ENCODE data around the gene TREML1.

The TREML1 gene

GRCh38 chr6:41186031-41186562, 31.9 kb upstream of the TREML1 start:
- Histone ChIP-seq H3K36me3 (ENCODE audit: control insufficient read depth, insufficient read depth, low read length) (no peaks in the 10 kb centered on the region), H3K27me3 (ENCODE audit: control insufficient read depth, insufficient read depth, low read length) (no peaks in the 10 kb centered on the region), H3K27ac (no peak overlapping the region), H2AFZ (no peak overlapping the region), H3K4me1 (no peaks in the 10 kb centered on the region), H3K4me3 (ENCODE audit: low read depth, low read length) (no peak overlapping the region), H3K9me3 (ENCODE audit: control insufficient read depth, low read length) (no peaks in the 10 kb centered on the region), H3K9ac (no peak overlapping the region), H3K4me2 (ENCODE audit: low read length) (no peak overlapping the region), H3K79me2 (no peaks in the 10 kb centered on the region)
- no peak for TF ChIP-seq CTCF (IDR thresholded peaks at IDR 0.05)

- no peaks in the 10 kb centered on the region for H3K79me2 ChIP-seq
- TF ChIP-seq CTCF (IDR thresholded peaks at IDR 0.05) = no peak
- H3K4me1 ChIP-seq = no peaks in the 10 kb centered on the region
- H3K4me2 ChIP-seq (ENCODE audit: low read length) = no peak overlapping the region
- no peak overlapping the region for H3K27ac ChIP-seq
- H2AFZ ChIP-seq = no peak overlapping the region
- H3K27me3 ChIP-seq (ENCODE audit: control insufficient read depth, insufficient read depth, low read length) = no peaks in the 10 kb centered on the region
- H3K9me3 ChIP-seq (ENCODE audit: control insufficient read depth, low read length) = no peaks in the 10 kb centered on the region
- H3K36me3 ChIP-seq (ENCODE audit: control insufficient read depth, insufficient read depth, low read length) = no peaks in the 10 kb centered on the region
- H3K4me3 ChIP-seq (ENCODE audit: low read depth, low read length) = no peak overlapping the region
- H3K9ac ChIP-seq = no peak overlapping the region
Measured at GRCh38 chr6:41184761-41185160, 30.6 kb upstream of the TREML1 start.

GRCh38 chr6:41182069-41183034, 28.2 kb upstream of the TREML1 start:
- Histone ChIP-seq H3K79me2 (no peaks in the 10 kb centered on the region), H3K4me1 (no peaks in the 10 kb centered on the region), H3K4me2 (ENCODE audit: low read length) (no peak overlapping the region), H3K4me3 (ENCODE audit: low read depth, low read length) (no peak overlapping the region), H2AFZ (peak overlapping the region; percentile 9), H3K27ac (no peak overlapping the region), H3K9ac (no peak overlapping the region), H3K27me3 (ENCODE audit: control insufficient read depth, insufficient read depth, low read length) (no peaks in the 10 kb centered on the region), H3K36me3 (ENCODE audit: control insufficient read depth, insufficient read depth, low read length) (no peaks in the 10 kb centered on the region), H3K9me3 (ENCODE audit: control insufficient read depth, low read length) (no peaks in the 10 kb centered on the region)
- TF ChIP-seq CTCF (IDR thresholded peaks at IDR 0.05) = peak; percentile 48

GRCh38 chr6:41181566-41181965, 27.4 kb upstream of the TREML1 start:
- H3K27ac ChIP-seq = no peak overlapping the region
- no peaks in the 10 kb centered on the region for H3K4me1 ChIP-seq
- H3K79me2 ChIP-seq = no peaks in the 10 kb centered on the region
- no peaks in the 10 kb centered on the region for H3K9me3 ChIP-seq (ENCODE audit: control insufficient read depth, low read length)
- H3K27me3 ChIP-seq (ENCODE audit: control insufficient read depth, insufficient read depth, low read length) = no peaks in the 10 kb centered on the region
- no peak overlapping the region for H3K9ac ChIP-seq
- no peak for TF ChIP-seq CTCF (IDR thresholded peaks at IDR 0.05)
- H3K4me2 ChIP-seq (ENCODE audit: low read length) = no peak overlapping the region
- H3K4me3 ChIP-seq (ENCODE audit: low read depth, low read length) = no peak overlapping the region
- no peak overlapping the region for H2AFZ ChIP-seq
- no peaks in the 10 kb centered on the region for H3K36me3 ChIP-seq (ENCODE audit: control insufficient read depth, insufficient read depth, low read length)

All from parathyroid adenoma (tissue), 2 donors.